ENCODE measurements around the gene SIDT2.
"Not testable (repeated sequence)": the region's sequence is repeated elsewhere in the genome, so short reads cannot be mapped to it uniquely, and the experiment has no call there.

The SIDT2 gene

DNA sequence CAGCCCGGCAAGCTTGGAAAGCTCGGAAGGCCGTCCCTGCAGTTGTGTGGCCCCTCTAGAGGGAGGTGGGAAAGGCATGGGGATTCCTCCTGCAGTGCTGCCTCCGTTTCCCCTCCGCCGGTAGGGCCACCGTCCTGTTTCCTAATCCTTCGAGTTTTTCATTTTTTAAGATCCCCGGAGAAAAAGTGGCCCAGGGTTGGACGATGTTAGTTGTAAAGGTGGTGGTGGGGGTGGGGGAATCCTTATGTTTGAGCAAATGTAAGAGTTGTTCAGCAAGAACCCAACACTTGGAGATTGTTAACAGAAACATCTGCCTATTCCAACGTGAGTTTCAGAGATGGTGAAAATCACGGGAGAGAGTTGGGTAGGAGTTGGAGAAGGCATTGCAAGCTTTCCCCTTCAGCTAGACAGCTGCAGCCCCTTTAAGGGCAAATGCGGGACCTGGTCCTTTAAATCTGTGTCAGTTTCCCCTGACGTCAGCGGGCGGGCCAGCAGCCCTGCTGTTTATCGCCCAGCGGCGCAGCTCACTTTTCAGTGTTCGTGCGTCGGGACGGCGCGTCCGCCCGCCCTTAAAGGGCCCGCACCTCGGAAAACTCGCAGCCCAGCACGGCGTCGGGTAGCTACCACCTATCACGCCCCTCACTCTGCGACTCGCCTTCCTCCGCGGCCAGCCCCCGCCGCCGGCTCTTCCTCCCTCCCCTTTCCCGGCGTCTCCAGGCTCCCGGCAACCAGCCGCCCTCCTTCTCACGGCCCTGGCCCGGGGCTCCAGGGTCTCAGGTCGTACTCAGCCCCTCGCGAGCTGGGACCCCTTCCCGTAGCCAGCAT lies at the start of gene SIDT2:
TSS of gene SIDT2 (plus strand) at position 534 of the 825 bp plus-strand sequence. CDS start 521 bp downstream, outside the sequence.
- peak; percentile 74 for DNase-seq (ENCODE audit: low read depth)

GRCh38 chr11:117130396-117130795 lies 48.1 kb upstream of the SIDT2 start:
- not testable (repeated sequence) for DNase-seq (ENCODE audit: low read depth)

GRCh38 chr11:117130879-117131278 lies 47.7 kb upstream of the SIDT2 start:
- no peak for DNase-seq (ENCODE audit: low read depth)

DNA sequence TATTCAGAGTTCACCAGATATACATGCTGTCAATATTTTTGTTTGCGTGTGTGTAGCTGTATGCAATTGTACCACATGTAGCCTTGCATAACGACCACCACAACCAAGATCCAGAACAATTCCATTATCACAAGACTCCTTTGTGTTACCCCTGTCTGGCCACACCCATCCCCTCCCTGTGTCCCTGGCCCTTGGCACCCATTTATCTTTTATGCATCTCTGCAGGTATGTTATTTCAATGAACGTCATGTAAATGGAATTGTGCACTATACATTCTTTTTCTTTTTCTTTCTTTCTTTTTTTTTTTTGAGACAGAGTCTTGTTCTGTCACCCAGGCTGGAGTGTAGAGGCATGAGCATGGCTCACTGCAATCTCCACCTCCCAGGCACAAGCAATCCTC lies 44.1 kb upstream of the SIDT2 start:
- no peak for DNase-seq (ENCODE audit: low read depth)

DNA sequence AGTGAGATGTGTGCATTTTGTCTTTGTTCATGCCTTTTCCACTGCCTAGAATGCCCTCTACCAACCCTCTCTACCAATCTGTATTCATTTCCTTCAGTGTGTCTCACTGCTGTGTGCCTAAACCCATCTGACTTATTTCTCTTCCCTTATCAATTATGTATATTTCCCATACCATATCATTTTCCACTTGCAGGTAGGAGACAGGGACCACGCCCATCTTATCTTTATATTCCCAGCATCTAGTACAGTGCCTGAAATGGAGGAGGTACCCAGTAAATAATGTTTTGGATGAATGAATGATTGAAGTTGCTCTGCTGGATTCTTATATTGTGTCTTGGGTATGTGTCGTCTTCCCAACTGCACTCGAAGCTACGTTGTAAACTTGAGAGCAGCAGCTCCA lies 43.6 kb upstream of the SIDT2 start:
- DNase-seq (ENCODE audit: low read depth) = not testable (repeated sequence)

- DNase-seq (ENCODE audit: low read depth) = not testable (repeated sequence)
Observed at GRCh38 chr11:117137223-117138086, 41.1 kb upstream of the SIDT2 start.

DNA sequence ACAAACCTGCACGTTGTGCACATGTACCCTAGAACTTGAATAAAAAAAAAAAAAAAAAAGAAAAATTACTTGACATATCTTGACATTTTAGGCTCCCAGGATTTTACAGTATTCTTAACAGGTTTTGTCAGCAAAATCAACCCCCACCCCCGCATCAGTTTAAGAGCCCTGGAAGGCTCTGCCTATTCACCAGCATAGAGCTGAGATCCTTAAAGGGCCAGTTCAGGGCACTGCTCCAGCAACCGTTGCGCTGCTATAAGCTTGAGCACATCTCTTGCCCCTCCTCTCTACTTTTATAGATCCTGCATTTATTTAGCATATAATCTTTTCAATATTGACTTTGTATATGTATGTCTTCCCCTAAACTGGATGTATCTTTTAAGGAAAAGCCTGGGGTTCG lies 35.2 kb upstream of the SIDT2 start:
- DNase-seq (ENCODE audit: low read depth) = no peak

DNA sequence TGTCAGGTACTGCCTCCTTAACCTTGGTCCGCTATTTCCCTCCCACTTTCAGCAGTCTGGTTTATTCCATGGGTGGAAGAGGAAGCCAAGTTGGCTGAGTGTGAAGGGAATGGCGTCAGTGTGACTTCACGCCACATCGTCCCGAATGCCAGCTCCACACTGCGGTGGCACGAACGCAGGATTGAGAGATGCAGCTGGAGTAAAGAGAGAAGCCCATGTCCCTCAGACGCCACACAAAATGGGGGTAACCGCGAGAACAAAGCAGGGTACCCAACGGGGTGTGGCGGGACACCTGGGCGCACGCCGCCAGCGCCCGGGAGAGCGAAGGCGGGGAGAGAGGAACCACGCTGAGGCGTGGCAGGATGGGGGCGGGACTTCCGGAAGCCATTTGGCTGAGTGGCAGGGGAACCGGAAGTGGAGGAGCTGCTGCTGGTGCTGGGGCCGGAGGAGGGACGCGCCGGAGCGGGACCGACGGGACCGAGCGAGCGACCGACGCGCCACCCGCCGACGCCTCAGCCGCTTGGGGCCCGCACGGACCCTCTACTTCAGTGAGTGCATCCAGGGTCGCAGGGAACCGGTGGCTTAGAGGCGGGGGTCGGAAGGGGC lies 34.6 kb upstream of the SIDT2 start, which contains the start of gene PAFAH1B2:
TSS of gene PAFAH1B2 (plus strand) at position 417 of the 606 bp plus-strand sequence. CDS start 8,161 bp downstream, outside the sequence.
- DNase-seq (ENCODE audit: low read depth) = peak; percentile 93

DNA sequence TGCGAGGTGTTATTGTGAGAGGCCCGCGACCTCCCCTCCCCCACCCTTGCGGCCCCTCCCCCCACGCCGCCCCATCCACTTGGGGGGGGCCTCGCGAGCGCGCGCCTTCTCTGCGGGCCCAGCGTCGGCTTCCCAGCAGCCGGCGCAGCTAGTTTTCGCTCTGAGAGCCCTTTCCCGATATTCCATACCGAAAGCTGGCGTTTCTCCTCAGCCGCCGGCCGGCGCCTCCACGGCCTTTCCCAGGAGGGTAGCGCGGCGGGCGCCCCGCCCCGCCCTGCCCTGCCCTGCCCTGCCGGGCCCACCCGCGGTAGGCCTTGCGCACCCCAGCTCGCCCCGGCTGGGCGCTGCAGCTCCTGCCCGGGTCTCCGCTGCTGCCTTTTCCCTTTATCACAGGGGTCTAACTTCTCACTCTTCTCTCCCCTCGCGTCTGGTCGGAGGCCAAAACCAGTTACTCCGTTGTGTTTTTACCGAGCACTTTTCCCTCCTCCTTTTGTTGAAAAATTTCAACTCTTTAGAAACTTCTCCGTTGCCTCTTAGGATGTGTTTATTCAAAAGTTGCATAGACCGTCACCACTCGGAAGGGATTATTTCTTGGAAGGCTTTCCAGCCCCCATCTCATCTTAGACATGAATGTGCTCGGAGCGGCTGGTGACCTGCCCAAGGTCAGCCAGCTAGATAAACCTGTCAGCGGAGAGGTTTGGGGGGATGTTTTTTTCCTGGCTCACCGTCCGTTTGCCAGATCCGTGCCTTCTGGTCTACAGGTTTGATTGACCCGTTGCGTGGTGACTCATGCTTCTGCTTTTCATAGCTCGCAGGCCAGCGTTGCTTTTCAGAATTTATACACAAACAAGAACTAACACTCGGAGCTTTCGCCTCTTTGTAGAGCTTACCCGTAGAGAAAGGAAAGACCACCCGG lies 33.8 kb upstream of the SIDT2 start:
- no peak for DNase-seq (ENCODE audit: low read depth)

DNA sequence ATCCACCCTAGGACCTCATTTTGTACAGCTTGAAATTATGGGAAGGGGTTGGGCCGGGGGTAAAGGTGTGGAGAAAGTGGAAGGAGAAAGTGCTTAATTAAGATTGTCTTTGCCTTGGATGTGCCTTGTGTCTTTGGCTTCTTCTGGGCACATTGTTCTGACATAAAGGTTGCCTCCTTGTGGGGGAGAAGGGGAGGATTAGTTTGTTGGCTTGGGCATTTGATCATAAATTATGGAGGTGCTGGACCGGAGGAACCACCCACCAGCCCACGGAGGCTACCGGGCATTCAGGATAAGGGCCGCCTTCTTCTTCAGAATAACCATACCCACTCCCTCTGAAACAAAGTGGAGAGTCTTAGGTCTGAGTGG lies 33.2 kb upstream of the SIDT2 start:
- no peak for DNase-seq (ENCODE audit: low read depth)

DNA sequence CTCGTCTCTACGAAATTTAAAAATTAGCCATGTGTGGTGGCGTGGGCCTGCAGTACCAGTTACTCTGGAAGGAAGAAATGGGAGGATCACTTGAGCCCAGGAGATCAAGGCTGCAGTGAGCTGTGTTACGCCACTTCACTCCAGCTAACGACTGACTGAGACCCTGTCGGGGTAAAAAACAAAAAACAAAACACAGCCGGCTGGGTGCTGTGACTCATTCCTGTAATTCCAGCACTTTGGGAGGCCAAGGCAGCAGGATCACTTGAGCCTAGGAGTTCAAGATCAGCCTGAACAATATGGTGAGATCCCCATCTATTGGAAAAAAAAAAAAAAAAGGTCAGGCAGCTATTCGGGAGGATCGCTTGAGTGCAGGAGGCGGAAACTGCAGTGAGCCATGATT lies 32.0 kb upstream of the SIDT2 start:
- DNase-seq (ENCODE audit: low read depth) = no peak

DNA sequence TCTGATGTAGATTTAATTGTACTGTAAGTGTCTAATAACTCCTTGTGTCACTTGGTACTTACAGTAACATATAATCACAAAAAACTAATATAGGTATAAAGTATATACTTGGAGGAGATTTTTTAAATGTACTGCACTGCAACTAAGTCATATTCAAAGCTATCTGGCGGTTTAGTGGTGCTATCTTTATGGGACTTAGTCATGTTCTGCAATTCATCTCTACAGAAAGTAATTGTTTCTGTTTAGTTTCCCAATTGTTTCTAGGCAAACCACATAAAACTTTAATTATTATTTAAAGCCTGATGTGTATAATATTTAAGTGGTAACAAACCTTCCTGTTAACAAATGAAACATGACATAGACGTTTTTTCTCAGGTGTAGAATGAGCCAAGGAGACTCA lies 26.5 kb upstream of the SIDT2 start:
- no peak for DNase-seq (ENCODE audit: low read depth)

GRCh38 chr11:117154468-117154867 lies 24.1 kb upstream of the SIDT2 start:
- no peak for DNase-seq (ENCODE audit: low read depth)

DNA sequence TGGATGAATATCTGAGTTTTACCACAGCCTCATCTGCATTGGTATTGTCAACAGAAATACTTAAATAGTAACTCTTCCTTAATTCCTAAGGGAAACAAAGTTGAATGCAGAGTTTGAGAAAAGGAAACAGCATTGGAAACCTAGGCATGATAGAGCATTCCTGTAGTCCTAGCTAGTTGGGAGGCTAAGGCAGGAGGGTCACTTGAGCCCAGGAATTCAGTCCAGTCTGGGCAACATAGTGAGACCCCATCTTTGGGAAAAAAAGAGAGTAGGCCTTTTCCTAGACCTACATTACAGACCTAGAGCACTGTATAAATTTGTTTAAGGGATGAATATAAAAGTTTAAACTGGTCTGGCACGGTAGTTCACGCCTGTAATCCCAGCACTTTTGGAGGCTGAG lies 21.0 kb upstream of the SIDT2 start:
- DNase-seq (ENCODE audit: low read depth) = no peak

- no peak for DNase-seq (ENCODE audit: low read depth)
Observed at GRCh38 chr11:117159892-117160291, 18.7 kb upstream of the SIDT2 start.

DNA sequence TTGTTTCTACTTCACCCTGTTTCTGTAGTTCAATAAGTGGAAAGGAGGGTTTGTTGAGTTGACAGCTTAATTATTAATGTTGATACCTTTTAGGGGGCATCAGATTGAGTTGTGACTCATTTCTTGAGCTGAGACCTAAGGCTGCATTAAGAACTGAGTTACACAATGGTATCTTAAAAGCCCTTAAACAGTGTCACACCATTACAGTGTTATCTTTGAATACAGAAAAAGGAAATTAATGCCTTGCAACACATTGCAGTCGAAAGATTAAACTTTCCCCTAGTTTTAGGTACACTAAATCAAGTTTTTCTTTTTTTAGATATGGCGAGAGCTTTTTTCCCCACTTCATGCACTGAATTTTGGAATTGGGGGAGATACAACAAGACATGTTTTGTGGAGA lies 17.7 kb upstream of the SIDT2 start:
- DNase-seq (ENCODE audit: low read depth) = no peak

GRCh38 chr11:117166491-117166890 lies 12.1 kb upstream of the SIDT2 start:
- DNase-seq (ENCODE audit: low read depth) = no peak

DNA sequence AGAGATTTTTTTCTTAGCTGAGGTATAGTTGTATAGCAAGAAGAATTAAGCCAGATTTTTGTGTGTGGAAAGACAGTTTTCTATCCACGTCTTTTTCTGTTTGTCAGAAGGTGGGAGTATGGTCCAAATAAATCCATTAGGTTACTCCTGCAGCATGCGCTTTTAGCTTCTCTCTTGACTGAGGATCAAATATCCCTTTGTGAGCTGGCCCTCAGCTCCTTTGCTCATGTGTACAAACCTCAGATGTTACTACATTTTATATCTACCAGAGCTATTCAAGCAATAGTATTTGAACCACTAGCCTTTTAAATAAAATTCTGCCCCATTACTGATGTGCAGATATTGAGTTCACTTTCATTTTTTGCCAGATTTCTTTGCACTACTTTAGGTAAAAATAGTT lies 8.8 kb upstream of the SIDT2 start:
- no peak for DNase-seq (ENCODE audit: low read depth)

- DNase-seq (ENCODE audit: low read depth) = no peak
Observed at GRCh38 chr11:117170210-117170609, 8.3 kb upstream of the SIDT2 start.

GRCh38 chr11:117171007-117171403 lies 7.5 kb upstream of the SIDT2 start:
- DNase-seq (ENCODE audit: low read depth) = no peak

DNA sequence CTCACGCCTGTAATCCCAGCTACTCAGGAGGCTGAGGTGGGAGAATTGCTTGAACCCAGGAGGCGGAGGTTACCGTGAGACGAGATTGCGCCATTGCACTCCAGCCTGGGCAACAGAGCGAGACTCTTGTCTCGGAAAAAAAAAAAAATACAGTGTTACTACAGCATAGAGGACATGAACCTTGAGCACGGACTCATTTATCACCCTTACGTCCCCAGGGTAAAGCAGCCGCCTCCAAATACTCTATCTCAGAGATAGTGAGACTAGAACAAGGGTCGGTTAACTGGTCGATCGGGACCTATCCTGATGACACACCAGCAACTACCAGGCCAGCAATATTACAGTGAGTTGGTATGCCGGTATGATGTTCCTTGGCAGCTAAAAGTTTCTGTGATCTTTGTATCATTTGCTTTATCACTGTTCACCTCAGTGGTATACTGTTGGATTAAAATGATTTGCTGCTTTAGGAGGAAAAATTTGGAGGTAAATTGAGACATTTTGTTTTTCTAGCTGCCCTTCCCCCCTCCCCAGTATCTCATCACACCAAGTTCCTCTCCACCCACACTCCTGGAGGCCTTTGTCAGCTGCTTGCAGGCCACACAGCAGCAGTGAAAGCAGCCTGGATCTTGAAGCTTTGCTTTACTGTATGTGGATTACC lies 7.0 kb upstream of the SIDT2 start:
- no peak for DNase-seq (ENCODE audit: low read depth)

Measured in stimulated activated CD8-positive, alpha-beta memory T cell treated with anti-CD3 and anti-CD28 coated beads, Interleukin-15, amount 100 ng/mL, for 24 hours (primary cell).